MCF 10A (cell line): ENCODE measurements around the gene THEMIS. TPM values are rescaled to one million over a fixed set of nuclear protein-coding genes. Genes with fewer than 3 reads are reported as not detected.

Experiments used
- BruUV-seq: library from RNA; stranded (reverse); fragments of 400-500 nt; replicated peaks from 2 replicates; lab custom pipeline; 2021; lab: Mats Ljungman, UMichigan
- CTCF ChIA-PET: fragments of 300-600 bp; sonication (Branson Sonifier 250); formaldehyde crosslinking; extraction: SDS; loops from one replicate; lab custom pipeline; 2021; ENCODE audit warnings: antibody characterized with exemption, inconsistent platforms; lab: Yijun Ruan, JAX
- POLR2A ChIA-PET: fragments of 300-600, 350-650 bp; sonication (Branson Sonifier 250); formaldehyde crosslinking; extraction: SDS; loops from one replicate; lab custom pipeline; 2020; ENCODE audit warnings: antibody characterized with exemption, inconsistent platforms; lab: Yijun Ruan, JAX
- DNase-seq: peaks from one replicate; pipeline ENCODE4 v3.0.0-alpha.2; 2018; ENCODE audit not compliant: unreplicated experiment
- H3K27ac Mint-ChIP-seq: one replicate; pipeline ENCODE4 v1.8.0; 2022; ENCODE audit warnings: mild to moderate bottlenecking, low read depth, mixed read lengths; ENCODE audit not compliant: unreplicated experiment
- H3K27me3 Mint-ChIP-seq: one replicate; pipeline ENCODE4 v1.8.0; 2022; ENCODE audit warnings: mixed read lengths; ENCODE audit not compliant: insufficient read depth, unreplicated experiment
- H3K36me3 Mint-ChIP-seq: one replicate; pipeline ENCODE4 v1.8.0; 2022; ENCODE audit warnings: mild to moderate bottlenecking, moderate library complexity, mixed read lengths; ENCODE audit not compliant: insufficient read depth, unreplicated experiment
- H3K4me1 Mint-ChIP-seq: one replicate; pipeline ENCODE4 v1.8.0; 2022; ENCODE audit warnings: mixed read lengths; ENCODE audit not compliant: insufficient read depth, unreplicated experiment
- H3K4me3 Mint-ChIP-seq: one replicate; pipeline ENCODE4 v1.8.0; 2022; ENCODE audit warnings: mild to moderate bottlenecking, moderate library complexity, mixed read lengths; ENCODE audit not compliant: unreplicated experiment
- H3K9me3 Mint-ChIP-seq: one replicate; pipeline ENCODE4 v1.8.0; 2022; ENCODE audit warnings: mixed read lengths; ENCODE audit not compliant: unreplicated experiment
- CTCF ChIP-seq: fragments of 200-600 bp; IDR thresholded peaks from one replicate; pipeline ENCODE4 v1.8.0; 2022; ENCODE audit warnings: antibody characterized with exemption, mild to moderate bottlenecking; ENCODE audit not compliant: unreplicated experiment
- intact Hi-C: fragments of 100-400 bp; cut with micrococcal nuclease; formaldehyde crosslinking; loops from 2 replicates; pipeline ENCODE4 v1.14.1; 2022
- total RNA-seq: library from RNA; stranded (reverse); gene quantifications from 2 replicates; pipeline ENCODE4 v1.2.3, GENCODE V29; 2022

The THEMIS gene
- total RNA-seq, 1 experiment from 2014 or later, result not detected

- Mint-ChIP-seq H3K4me1 (no peaks in the 10 kb centered on the region), H3K36me3 (no peaks in the 10 kb centered on the region), H3K27ac (no peak overlapping the region), H3K4me3 (no peak overlapping the region), H3K27me3 (no peaks in the 10 kb centered on the region), H3K9me3 (peaks cover 8% of the 10 kb centered on the region)
- DNase-seq, result no peak
- BruUV-seq, result no TSS peak
- ChIA-PET POLR2A (no interaction called here), CTCF (interaction anchor here (0.6 kb wide), 1 partner anchor 346 kb away, joined by 3 read pairs; no protein-coding TSS in a partner anchor)
- TF ChIP-seq CTCF, result no peak
- intact Hi-C loops, result no loop called here
These were observed 138.6 kb downstream of the THEMIS start for GRCh38 chr6:127762284-127762683.

GRCh38 chr6:127761084-127761483 is 139.8 kb downstream of the THEMIS start:
- no peaks in the 10 kb centered on the region for H3K36me3 Mint-ChIP-seq
- CTCF ChIA-PET, result no interaction called here
- H3K9me3 Mint-ChIP-seq, result peaks cover 8% of the 10 kb centered on the region
- BruUV-seq, result no TSS peak
- H3K27me3 Mint-ChIP-seq, result no peaks in the 10 kb centered on the region
- intact Hi-C loops, result no loop called here
- no peaks in the 10 kb centered on the region for H3K4me1 Mint-ChIP-seq
- TF ChIP-seq CTCF, result no peak
- POLR2A ChIA-PET, result no interaction called here
- DNase-seq, result no peak
- no peak overlapping the region for H3K27ac Mint-ChIP-seq
- no peak overlapping the region for H3K4me3 Mint-ChIP-seq

GRCh38 chr6:127749095-127749494 is 151.8 kb downstream of the THEMIS start:
- no peak overlapping the region for H3K27ac Mint-ChIP-seq
- peaks cover 34% of the 10 kb centered on the region for H3K27me3 Mint-ChIP-seq
- no peaks in the 10 kb centered on the region for H3K9me3 Mint-ChIP-seq
- no peak overlapping the region for H3K4me3 Mint-ChIP-seq
- H3K36me3 Mint-ChIP-seq, result no peaks in the 10 kb centered on the region
- H3K4me1 Mint-ChIP-seq, result no peaks in the 10 kb centered on the region
- TF ChIP-seq CTCF, result no peak
- intact Hi-C loops, result no loop called here
- no peak for DNase-seq
- ChIA-PET POLR2A (no interaction called here), CTCF (interaction anchor here (1.2 kb wide), 1 partner anchor 11 kb away, joined by 4 read pairs; no protein-coding TSS in a partner anchor)
- BruUV-seq, result no TSS peak

DNA sequence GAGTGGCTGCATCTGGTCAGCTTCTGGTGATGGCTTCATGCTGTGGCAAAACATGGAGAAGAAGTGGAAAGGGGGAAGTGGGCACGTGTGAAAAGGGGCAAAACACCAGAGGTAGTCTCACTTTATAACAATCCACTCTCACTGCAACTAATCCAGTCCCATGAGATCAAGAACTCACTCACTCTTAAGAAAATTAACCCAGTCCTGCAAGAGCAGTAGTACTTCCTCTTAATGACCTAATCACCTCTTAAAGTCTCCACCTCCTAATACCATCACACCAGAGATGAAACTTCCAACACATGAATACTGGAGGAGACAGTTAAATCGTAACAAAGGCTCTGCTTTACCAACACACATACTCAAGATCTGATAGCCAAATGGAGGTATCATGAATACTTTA is 152.6 kb downstream of the THEMIS start:
- no peaks in the 10 kb centered on the region for H3K4me1 Mint-ChIP-seq
- ChIA-PET CTCF (interaction anchor here (0.6 kb wide), 1 partner anchor 9 kb away, joined by 4 read pairs; no protein-coding TSS in a partner anchor), POLR2A (no interaction called here)
- no peak overlapping the region for H3K27ac Mint-ChIP-seq
- TF ChIP-seq CTCF, result no peak
- no TSS peak for BruUV-seq
- no peak overlapping the region for H3K4me3 Mint-ChIP-seq
- H3K27me3 Mint-ChIP-seq, result peaks cover 41% of the 10 kb centered on the region
- no peak for DNase-seq
- no peaks in the 10 kb centered on the region for H3K36me3 Mint-ChIP-seq
- intact Hi-C loops, result no loop called here
- no peaks in the 10 kb centered on the region for H3K9me3 Mint-ChIP-seq
